GM10266 (cell line): ENCODE results near the gene TMCO4.

ENCODE experiments used
- DNase-seq: peaks from one replicate; pipeline ENCODE4 v3.0.0; 2012; ENCODE audit errors: extremely low spot score
- CTCF ChIP-seq: IDR thresholded peaks from 2 replicates; pipeline ENCODE4 v1.5.1; 2012; ENCODE audit warnings: mild to moderate bottlenecking, low read depth; ENCODE audit not compliant: control insufficient read depth, insufficient read depth; ENCODE audit errors: missing control alignments

TMCO4 gene

GRCh38 chr1:19835578-19835977 is 35.9 kb upstream of the TMCO4 start:
- TF ChIP-seq CTCF: no peak
- DNase-seq: no peak

- no peak for DNase-seq
- TF ChIP-seq CTCF: no peak
Observed at GRCh38 chr1:19831441-19831840, 31.7 kb upstream of the TMCO4 start.

- DNase-seq: no peak
- no peak for TF ChIP-seq CTCF
Observed at GRCh38 chr1:19828546-19828945, 28.8 kb upstream of the TMCO4 start.

GRCh38 chr1:19825298-19825697 is 25.6 kb upstream of the TMCO4 start:
- TF ChIP-seq CTCF: no peak
- DNase-seq: no peak

GRCh38 chr1:19824541-19824940 is 24.8 kb upstream of the TMCO4 start:
- DNase-seq: no peak
- no peak for TF ChIP-seq CTCF

GRCh38 chr1:19824036-19824435 is 24.3 kb upstream of the TMCO4 start:
- TF ChIP-seq CTCF: no peak
- no peak for DNase-seq

GRCh38 chr1:19819701-19820100 is 20.0 kb upstream of the TMCO4 start:
- no peak for TF ChIP-seq CTCF
- DNase-seq: peak; percentile 2
